ENCODE results near the gene MARCHF10. TPM values are rescaled to one million over a fixed set of nuclear protein-coding genes. Genes with fewer than 3 reads are reported as not detected.
A peak's percentile ranks its signal among the peaks of the same experiment; 100 is the strongest.

The MARCHF10 gene
- total and polyA plus RNA-seq, 2 of the 13 experiments (the other 11 are each of a cell fraction or from before 2014, with no cell fraction given) = not detected

GRCh38 chr17:62824290-62825131 lies 16.4 kb upstream of the MARCHF10 start:
- DNase-seq (ENCODE audit: low spot score) = peak; percentile 49
- intact Hi-C loops (cut with micrococcal nuclease; ENCODE audit: unreplicated experiment) = no loop called here
- H2AFZ ChIP-seq (ENCODE audit: low read length) = no peak overlapping the region

More at GRCh38 chr17:62824290-62825131, 16.4 kb upstream of the MARCHF10 start:
- no peak overlapping the region for H3K27ac ChIP-seq (ENCODE audit: extremely low read length, insufficient read depth, low read length)
- no peak for TF ChIP-seq ZBTB21 (CRISPR knock-in tag; IDR thresholded peaks at IDR 0.05)
- TF ChIP-seq TEAD2 (CRISPR knock-in tag; IDR thresholded peaks at IDR 0.05) = no peak
- no peak for TF ChIP-seq PBX3 (CRISPR knock-in tag; IDR thresholded peaks at IDR 0.05; ENCODE audit: borderline replicate concordance)
- TF ChIP-seq FOXP4 (CRISPR knock-in tag; IDR thresholded peaks at IDR 0.05) = no peak
- no peak for TF ChIP-seq ZBTB43 (CRISPR knock-in tag; conservative IDR thresholded peaks at IDR 0.05)
- no peak for TF ChIP-seq HNF1A (IDR thresholded peaks at IDR 0.05; ENCODE audit: low read depth)
- no peak for TF ChIP-seq HNF1A (CRISPR knock-in tag; IDR thresholded peaks at IDR 0.05; ENCODE audit: borderline replicate concordance)
- no peak overlapping the region for H3K4me3 ChIP-seq (replicated peaks in 1 of 3; ENCODE audit: insufficient read depth in 1 of 3, low read depth in 2 of 3, low read length in 3 of 3)
- FAIRE-seq (no peak), ATAC-seq (no peak)
- in situ Hi-C loops (cut with HindIII; ENCODE audit: extremely low pct_ligation_motif_present, low pct_unique_long_range_greater_than_20kb) = no loop called here
- H3K4me2 ChIP-seq (ENCODE audit: low read depth, low read length) = no peak overlapping the region
- CTCF ChIA-PET (ENCODE audit: low intra/inter-chr PET ratio, low total read pairs) = no interaction called here
- H3K27me3 ChIP-seq (ENCODE audit: control insufficient read depth in 1 of 2, insufficient read depth in 2 of 2, low read length in 2 of 2) = peaks cover 0 to 11% of the 10 kb centered on the region in 2 experiments; a peak in 1 of 5 replicates
- H3K36me3 ChIP-seq (replicated peaks in 1 of 2; ENCODE audit: control insufficient read depth in 1 of 2, insufficient read depth in 2 of 2, low read length in 2 of 2) = no peaks in the 10 kb centered on the region
- no peaks in the 10 kb centered on the region for H4K20me1 ChIP-seq (ENCODE audit: insufficient read depth, low read length)
- H3K4me1 ChIP-seq (ENCODE audit: insufficient read depth, low read length) = peaks cover 19% of the 10 kb centered on the region
- no peaks in the 10 kb centered on the region for H3K79me2 ChIP-seq (ENCODE audit: insufficient read depth, low read length)
- POLR2A ChIA-PET = no interaction called here
- BruUV-seq (replicated peaks) = no TSS peak
- 17% methylated on average over 7 of the region's 7 CpGs for WGBS (ENCODE audit: low lambda C conversion rate)
- no peak overlapping the region for H3K9ac ChIP-seq (ENCODE audit: insufficient read depth, low read depth, low read length)
- no peaks in the 10 kb centered on the region for H3K9me3 ChIP-seq (ENCODE audit: low read length)
